Embryonic facial prominence (tissue), 1 donor: ENCODE data around the gene LMNTD2.
A peak's percentile ranks its signal among the peaks of the same experiment; 100 is the strongest.
"Not testable (repeated sequence)": the region's sequence is repeated elsewhere in the genome, so short reads cannot be mapped to it uniquely, and the experiment has no call there.

ENCODE experiments used
- DNase-seq: peaks from one replicate; pipeline ENCODE4 v3.0.0-alpha.2; 2016; ENCODE audit errors: extremely low spot score

LMNTD2 gene

GRCh38 chr11:535210-535518, 25.4 kb downstream of the LMNTD2 start:
- DNase-seq, result no peak

GRCh38 chr11:534396-535209, 25.9 kb downstream of the LMNTD2 start:
- no peak for DNase-seq

- no peak for DNase-seq
Observed at GRCh38 chr11:533586-534395, 26.7 kb downstream of the LMNTD2 start.

- DNase-seq, result no peak
Observed at GRCh38 chr11:532986-533585, 27.5 kb downstream of the LMNTD2 start.

GRCh38 chr11:532527-532985, 28.0 kb downstream of the LMNTD2 start:
- DNase-seq, result no peak

- DNase-seq, result no peak
Observed at GRCh38 chr11:531919-532526, 28.5 kb downstream of the LMNTD2 start.

- no peak for DNase-seq
Observed at GRCh38 chr11:530960-531831, 29.3 kb downstream of the LMNTD2 start.

- DNase-seq, result no peak
Observed at GRCh38 chr11:529728-530411, 30.7 kb downstream of the LMNTD2 start.

GRCh38 chr11:528815-529727, 31.5 kb downstream of the LMNTD2 start:
- DNase-seq, result no peak

GRCh38 chr11:528166-528814, 32.2 kb downstream of the LMNTD2 start:
- DNase-seq, result no peak

- no peak for DNase-seq
Observed at GRCh38 chr11:526192-526591, 34.3 kb downstream of the LMNTD2 start.

- no peak for DNase-seq
Observed at GRCh38 chr11:521177-521688, 39.3 kb downstream of the LMNTD2 start.

- no peak for DNase-seq
Observed at GRCh38 chr11:520428-521176, 39.9 kb downstream of the LMNTD2 start.

- peak; percentile 18 for DNase-seq
Observed at GRCh38 chr11:518463-519202, 41.9 kb downstream of the LMNTD2 start.

GRCh38 chr11:516918-517685, 43.4 kb downstream of the LMNTD2 start:
- DNase-seq, result not testable (repeated sequence)

GRCh38 chr11:516400-516799, 44.1 kb downstream of the LMNTD2 start:
- DNase-seq, result no peak

- DNase-seq, result no peak
Observed at GRCh38 chr11:515131-515530, 45.4 kb downstream of the LMNTD2 start.
